ENCODE measurements around the gene CSTF3.

Gene CSTF3

DNA sequence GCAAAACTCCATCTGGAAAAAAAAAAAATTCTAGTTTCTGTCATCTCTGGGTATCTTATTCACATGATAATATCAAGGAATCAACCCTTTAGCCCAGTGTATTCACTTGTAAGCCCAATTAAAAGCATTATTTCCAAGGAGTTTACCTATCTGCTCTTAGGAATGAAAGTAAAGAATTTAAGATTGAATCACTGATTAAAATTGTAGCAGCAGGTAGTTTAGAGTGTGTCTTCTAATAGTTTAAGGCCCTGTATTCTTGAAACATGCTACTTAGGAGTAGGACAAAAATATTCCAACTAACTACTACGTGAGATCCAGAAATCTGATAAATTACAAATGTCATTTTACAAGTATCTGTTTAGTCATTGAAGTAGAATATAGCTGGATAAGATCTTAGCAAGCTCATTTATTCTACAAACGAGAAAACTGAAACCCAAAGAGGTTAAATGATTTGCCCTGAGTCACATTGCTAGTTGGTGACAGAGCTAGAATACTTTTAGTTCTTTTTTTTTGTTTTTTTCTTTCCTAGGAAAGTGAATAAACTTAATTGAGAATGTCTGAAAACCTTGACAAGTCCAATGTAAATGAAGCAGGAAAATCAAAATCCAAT, 118.0 kb downstream of the CSTF3 start:
- no peak for TF ChIP-seq SIN3A (IDR thresholded peaks at IDR 0.05; ENCODE audit: borderline replicate concordance, insufficient read depth, low read length)
- no peak for TF ChIP-seq TAF1 (IDR thresholded peaks at IDR 0.05; ENCODE audit: borderline replicate concordance, insufficient read depth, low read length)
- TF ChIP-seq, protein P1, sequence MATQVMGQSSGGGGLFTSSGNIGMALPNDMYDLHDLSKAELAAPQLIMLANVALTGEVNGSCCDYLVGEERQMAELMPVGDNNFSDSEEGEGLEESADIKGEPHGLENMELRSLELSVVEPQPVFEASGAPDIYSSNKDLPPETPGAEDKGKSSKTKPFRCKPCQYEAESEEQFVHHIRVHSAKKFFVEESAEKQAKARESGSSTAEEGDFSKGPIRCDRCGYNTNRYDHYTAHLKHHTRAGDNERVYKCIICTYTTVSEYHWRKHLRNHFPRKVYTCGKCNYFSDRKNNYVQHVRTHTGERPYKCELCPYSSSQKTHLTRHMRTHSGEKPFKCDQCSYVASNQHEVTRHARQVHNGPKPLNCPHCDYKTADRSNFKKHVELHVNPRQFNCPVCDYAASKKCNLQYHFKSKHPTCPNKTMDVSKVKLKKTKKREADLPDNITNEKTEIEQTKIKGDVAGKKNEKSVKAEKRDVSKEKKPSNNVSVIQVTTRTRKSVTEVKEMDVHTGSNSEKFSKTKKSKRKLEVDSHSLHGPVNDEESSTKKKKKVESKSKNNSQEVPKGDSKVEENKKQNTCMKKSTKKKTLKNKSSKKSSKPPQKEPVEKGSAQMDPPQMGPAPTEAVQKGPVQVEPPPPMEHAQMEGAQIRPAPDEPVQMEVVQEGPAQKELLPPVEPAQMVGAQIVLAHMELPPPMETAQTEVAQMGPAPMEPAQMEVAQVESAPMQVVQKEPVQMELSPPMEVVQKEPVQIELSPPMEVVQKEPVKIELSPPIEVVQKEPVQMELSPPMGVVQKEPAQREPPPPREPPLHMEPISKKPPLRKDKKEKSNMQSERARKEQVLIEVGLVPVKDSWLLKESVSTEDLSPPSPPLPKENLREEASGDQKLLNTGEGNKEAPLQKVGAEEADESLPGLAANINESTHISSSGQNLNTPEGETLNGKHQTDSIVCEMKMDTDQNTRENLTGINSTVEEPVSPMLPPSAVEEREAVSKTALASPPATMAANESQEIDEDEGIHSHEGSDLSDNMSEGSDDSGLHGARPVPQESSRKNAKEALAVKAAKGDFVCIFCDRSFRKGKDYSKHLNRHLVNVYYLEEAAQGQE (IDR thresholded peaks at IDR 0.05; ENCODE audit: insufficient read depth in 1 of 2, low read depth in 2 of 2, low read length in 2 of 2): no peak
- TF ChIP-seq POLR2AphosphoS5 (IDR thresholded peaks at IDR 0.05; ENCODE audit: low read depth, low read length): no peak
- TF ChIP-seq FOXP2 (optimal IDR thresholded peaks at IDR 0.05; ENCODE audit: borderline replicate concordance, extremely low read depth, extremely low read length, insufficient read depth): no peak

DNA sequence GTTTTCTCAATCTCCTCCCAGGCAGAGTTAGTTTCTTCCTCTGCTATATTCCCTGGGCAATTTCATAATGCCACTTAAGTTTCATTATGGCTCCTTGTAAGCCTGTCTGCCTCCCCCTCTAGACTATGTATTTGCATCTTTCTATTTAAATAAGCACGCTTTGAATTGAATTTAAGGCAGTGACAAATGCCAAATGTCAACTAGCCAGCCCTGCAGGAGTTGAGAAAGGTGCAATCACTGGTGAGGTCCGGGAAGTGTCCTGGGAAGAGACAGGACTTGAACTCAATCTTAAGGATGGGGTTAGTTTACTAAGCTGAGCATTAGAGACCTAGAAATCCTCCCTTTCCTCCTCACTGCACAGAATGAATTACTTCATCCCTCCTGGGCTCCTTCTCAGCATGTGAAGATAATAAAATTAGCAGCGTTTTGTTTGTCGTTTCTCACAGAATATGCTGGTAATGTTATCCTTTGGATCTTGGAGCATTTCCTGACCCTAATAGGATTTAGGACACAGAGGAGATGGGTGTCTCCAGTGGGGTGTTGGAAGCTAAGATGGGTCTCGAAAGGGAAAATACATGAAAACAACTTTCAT, 120.3 kb downstream of the CSTF3 start:
- TF ChIP-seq, protein P1 (IDR thresholded peaks at IDR 0.05; ENCODE audit: insufficient read depth in 1 of 2, low read depth in 2 of 2, low read length in 2 of 2): no peak
- TF ChIP-seq POLR2AphosphoS5 (IDR thresholded peaks at IDR 0.05; ENCODE audit: low read depth, low read length): no peak
- no peak for TF ChIP-seq SIN3A (IDR thresholded peaks at IDR 0.05; ENCODE audit: borderline replicate concordance, insufficient read depth, low read length)
- no peak for TF ChIP-seq TAF1 (IDR thresholded peaks at IDR 0.05; ENCODE audit: borderline replicate concordance, insufficient read depth, low read length)
- TF ChIP-seq FOXP2 (optimal IDR thresholded peaks at IDR 0.05; ENCODE audit: borderline replicate concordance, extremely low read depth, extremely low read length, insufficient read depth): no peak

DNA sequence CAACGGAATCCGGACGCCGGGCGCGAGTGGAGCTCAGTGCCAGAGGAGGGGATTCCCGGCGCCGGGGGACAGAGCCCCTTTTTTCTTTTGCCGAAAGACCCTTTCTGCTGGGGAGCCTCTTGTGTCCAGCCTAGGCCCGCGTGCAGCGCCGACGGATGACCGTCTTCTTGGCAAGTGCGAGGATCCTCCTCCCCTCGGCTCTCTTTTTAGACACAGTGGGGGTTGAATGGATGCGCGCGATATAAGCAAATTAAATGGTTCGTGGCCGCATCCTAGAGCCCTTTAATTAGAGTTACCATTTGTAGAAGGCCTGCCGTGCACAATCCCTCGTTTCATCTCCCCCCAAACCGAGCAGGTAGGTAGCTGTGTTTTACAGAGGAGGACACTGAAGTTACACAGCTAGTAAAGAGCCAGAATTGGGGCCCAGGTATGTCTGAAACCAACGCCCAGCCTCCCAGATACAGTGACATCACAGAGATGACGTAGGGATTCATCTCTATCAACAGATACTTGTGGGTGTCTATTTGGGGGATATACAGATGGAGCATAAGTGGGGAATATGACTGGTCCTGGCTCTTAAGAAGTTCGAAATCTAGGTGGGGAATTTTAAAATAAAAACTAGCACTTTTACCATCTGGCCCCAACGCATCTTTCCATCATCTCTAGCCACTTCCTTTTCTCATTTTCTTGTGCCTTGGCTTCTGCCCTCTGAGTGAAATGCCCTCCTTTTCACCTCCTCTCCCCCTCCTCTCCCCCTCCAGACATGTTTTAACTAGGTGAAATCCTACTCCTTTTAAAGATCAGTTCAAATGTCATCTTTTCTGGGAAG, 121.0 kb downstream of the CSTF3 start:
- TF ChIP-seq SIN3A (IDR thresholded peaks at IDR 0.05; ENCODE audit: borderline replicate concordance, insufficient read depth, low read length): peak; percentile 97; the same call in 1 of the 2 replicates
- TF ChIP-seq POLR2AphosphoS5 (IDR thresholded peaks at IDR 0.05; ENCODE audit: low read depth, low read length): no peak

DNA sequence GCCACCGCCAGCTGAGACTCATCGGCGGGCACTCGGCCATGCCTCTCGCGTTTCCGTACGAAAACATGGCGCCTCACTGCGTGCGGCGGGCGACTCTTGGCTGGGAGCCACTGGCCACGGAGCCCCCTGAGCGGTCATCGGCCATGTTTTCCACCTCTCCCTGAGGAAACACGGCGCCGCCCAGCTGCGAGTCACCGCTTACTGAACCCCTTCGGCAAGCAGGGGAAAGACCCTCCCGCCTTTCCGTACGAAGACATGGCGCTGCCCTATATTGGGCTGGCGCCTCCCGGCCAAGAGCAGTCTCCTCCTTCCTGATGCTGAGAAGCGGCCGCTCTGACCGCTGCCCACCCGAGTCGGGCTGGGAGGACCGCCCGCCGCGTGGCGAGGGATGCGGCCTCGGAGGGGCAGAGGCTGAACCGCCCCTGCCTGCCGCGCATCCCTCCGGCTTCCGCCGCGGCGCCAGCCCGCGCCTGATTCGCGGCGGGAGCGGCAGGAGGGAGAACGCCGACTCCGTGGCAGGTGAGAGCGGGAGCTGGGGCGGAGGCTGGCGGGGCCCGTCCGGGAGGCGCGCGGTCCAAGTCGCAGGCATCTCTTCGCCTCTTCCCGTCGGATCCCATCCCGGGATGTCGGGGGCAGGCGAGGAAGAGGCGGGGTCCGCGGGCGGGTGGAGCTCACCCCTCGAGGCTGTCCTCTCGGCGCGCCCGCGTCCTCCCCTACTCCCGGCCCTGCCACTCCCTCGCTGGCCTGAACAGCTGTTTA, 121.8 kb downstream of the CSTF3 start, which contains the start of gene TCP11L1:
TSS of gene TCP11L1 (plus strand) at position 299 of the 759 bp plus-strand sequence. CDS start 4,202 bp downstream, outside the sequence.
- TF ChIP-seq FOXP2 (optimal IDR thresholded peaks at IDR 0.05; ENCODE audit: borderline replicate concordance, extremely low read depth, extremely low read length, insufficient read depth): peak; percentile 33
- TF ChIP-seq SIN3A (IDR thresholded peaks at IDR 0.05; ENCODE audit: borderline replicate concordance, insufficient read depth, low read length): no peak

DNA sequence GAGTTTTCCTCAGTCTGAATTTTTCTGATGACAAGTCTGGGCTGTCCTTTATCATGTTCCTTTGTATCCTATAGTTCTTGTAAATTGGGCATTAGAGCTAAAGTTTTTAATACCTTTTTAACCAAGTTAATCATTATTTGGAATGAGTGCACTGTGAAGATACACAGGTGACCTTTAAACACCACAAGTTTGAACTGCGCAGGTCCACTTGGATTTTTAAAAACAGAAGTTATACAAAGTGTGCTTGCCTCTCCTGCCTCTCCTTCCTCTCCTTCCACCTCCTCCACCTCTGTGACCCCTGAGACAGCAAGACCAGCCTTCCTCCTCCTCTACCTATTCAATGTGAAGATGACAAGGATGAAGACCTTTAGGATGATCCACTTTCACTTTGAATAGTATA, 126.3 kb downstream of the CSTF3 start:
- TF ChIP-seq TAF1 (IDR thresholded peaks at IDR 0.05; ENCODE audit: borderline replicate concordance, insufficient read depth, low read length) (no peak), SIN3A (IDR thresholded peaks at IDR 0.05; ENCODE audit: borderline replicate concordance, insufficient read depth, low read length) (no peak)
- TF ChIP-seq, protein P1 (IDR thresholded peaks at IDR 0.05; ENCODE audit: insufficient read depth in 1 of 2, low read depth in 2 of 2, low read length in 2 of 2): no peak

Data from PFSK-1 (cell line).